Left renal cortex interstitium (tissue), 4 donors: ENCODE results near the gene CDH9. TPM values are rescaled to one million over a fixed set of nuclear protein-coding genes. Genes with fewer than 3 reads are reported as not detected.

Experiments used
- DNase-seq, 4 donors: peaks; one replicate each; pipeline ENCODE4 v3.0.0-alpha.2; 2013; ENCODE audit warnings: low read depth in 4 of 4, low spot score in 2 of 4, missing footprints in 1 of 4
- polyA plus RNA-seq, 4 donors: library from polyadenylated mRNA; unstranded; fragments of 120-200 nt; gene quantifications; one replicate each; pipeline ENCODE4 v1.2.1, GENCODE V29; 2013; ENCODE audit not compliant: insufficient read length in 4 of 4

The CDH9 gene, protein sequence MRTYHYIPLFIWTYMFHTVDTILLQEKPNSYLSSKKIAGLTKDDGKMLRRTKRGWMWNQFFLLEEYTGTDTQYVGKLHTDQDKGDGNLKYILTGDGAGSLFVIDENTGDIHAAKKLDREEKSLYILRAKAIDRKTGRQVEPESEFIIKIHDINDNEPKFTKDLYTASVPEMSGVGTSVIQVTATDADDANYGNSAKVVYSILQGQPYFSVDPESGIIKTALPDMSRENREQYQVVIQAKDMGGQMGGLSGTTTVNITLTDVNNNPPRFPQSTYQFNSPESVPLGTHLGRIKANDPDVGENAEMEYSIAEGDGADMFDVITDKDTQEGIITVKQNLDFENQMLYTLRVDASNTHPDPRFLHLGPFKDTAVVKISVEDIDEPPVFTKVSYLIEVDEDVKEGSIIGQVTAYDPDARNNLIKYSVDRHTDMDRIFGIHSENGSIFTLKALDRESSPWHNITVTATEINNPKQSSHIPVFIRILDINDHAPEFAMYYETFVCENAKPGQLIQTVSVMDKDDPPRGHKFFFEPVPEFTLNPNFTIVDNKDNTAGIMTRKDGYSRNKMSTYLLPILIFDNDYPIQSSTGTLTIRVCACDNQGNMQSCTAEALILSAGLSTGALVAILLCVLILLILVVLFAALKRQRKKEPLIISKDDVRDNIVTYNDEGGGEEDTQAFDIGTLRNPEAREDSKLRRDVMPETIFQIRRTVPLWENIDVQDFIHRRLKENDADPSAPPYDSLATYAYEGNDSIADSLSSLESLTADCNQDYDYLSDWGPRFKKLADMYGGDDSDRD
- 10 to 100 TPM in 2 of 4 donors, 1 to 10 TPM in 2; 7.6 to 14.8 (median 9.5) TPM for polyA plus RNA-seq

DNA sequence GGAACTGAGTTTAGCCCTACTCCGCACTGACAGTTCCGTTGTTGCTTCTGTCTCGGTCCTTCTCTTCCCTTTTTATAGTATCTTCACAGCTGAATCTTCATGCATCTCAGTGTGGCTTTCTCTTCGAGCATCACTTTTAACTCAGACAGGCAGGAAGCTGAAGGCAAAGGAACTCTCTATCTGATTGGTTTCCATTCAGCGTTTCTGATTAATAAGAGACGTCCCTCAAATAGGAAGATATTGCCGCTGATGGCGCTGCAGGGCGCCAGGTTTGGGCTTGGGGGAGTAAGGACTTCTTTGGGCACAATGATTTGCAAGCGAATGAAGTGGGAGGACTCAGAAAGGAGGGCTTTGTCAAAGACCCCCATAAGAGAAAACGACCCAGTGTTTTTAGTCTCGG is at the start of gene CDH9:
TSS of gene CDH9 (minus strand) at position 111 of the 400 bp plus-strand sequence. CDS start 50,253 bp downstream, outside the sequence.
- DNase-seq = no peak

DNA sequence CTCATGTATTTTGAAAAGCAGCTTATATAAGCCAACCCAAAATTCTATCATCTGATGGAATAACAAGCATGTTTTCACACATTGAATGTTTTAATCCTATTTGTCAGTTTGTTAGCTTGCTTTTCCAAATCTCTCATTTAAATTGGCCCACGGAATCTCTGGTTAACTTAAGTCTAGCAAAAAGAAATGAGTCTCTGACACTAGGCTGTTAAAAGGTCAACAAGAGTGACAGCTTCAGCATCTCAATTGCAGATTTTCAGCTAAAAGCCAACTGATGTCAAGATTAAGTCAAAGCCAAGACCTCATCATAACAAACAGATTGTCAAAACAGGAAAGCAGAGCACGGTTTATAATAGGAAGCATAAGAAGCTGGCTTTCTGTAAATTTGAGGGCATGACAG is 49.4 kb upstream of the CDH9 start:
- no peak for DNase-seq

DNA sequence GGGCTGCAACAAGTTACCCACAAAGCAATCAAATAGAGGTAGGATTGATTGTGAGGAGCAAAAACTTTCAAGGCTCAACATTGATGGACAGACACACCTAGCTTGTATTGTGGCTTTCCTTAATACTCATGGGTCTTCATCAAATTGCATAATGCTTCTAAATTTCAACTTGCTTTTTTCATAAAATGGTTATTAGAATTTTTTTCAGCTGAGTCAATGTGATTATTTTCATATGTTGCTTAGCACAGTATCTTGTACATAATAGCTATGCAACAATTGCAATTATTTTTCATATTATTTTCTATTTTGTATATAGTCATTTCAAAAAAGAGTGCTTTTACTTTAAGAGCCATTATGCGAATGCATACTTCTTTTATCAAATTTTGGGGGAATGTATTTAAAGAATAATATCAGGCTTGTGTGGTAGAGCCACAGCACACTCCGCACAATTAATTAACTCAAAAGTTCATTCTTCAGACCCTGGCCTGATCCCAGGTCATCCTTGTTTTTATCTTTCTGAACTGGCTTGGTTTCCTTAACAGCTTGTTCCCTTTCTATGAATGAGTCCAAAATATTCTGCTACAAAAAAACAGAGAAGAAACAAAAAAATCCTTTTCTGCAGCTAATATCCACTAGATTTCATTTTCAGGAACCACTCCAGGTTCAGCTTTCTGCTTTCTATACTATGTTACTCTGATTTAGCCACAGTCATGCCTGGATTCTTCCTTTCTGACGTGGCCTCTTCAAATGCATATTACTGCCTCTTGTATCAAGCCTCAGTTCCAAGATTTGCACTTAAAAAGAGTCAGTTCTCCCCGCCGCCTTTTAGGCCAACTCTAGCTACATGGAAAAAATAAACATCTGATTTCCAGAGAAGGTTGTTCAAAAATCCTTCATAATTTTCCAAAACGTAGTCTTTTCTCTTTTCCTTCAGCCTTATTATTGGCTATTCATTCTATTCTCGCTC is 45.3 kb upstream of the CDH9 start:
- DNase-seq = no peak

DNA sequence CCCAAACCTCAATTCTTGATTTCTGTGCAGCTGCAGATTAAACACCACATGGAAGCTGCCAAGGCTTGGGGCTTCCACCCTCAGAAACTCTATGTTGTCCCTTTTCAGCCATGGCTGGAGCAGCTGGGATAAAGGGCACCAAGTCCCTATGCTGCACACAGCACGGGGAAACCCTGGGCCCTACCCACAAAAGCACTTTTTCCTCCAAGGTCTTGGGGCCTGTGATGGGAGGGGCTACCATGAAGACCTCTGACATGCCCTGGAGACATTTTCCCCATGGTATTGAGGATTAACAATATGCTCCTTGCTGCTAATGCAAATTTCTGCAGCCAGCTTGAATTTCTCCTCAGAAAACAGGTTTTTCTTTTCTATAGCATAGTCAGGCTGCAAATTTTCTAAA is 41.8 kb upstream of the CDH9 start:
- no peak for DNase-seq

DNA sequence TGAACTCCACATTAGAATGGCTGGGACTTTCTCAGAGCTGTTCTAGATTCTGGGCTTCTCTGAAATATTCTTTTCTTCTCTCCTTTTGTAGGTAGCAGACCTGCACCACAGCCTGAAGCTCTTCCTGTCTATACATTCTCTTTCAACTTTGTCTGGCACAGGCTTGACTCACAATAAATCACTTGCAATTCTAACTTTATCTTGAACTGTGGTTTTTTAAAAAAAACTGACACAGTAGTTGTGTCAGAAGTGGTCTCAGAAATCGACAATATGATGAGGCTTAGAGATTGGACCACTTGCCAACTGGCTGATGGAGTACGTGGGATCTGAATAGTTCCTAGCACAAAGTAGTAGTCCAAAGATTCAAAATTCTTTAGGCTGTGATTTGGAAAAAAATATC is 24.1 kb upstream of the CDH9 start:
- DNase-seq = no peak

DNA sequence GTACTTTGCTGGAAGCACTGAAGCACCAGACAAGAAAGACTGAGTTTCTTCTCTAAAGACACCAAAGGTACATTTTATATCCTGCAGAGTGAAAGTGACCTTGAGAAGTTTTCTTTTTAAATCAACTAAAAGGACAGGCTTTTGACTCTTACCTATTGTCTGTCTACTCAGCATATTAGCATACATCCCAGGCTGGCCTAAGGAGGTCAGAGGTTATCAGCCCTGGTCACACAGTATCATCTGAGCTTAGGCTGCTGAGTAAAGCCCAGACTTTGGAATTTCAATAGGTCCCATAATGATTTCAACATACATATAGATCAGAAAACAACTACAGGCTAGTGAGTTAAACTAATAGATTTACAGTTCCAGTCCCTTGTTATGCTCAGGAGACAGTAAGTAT is 10.1 kb upstream of the CDH9 start:
- no peak for DNase-seq

DNA sequence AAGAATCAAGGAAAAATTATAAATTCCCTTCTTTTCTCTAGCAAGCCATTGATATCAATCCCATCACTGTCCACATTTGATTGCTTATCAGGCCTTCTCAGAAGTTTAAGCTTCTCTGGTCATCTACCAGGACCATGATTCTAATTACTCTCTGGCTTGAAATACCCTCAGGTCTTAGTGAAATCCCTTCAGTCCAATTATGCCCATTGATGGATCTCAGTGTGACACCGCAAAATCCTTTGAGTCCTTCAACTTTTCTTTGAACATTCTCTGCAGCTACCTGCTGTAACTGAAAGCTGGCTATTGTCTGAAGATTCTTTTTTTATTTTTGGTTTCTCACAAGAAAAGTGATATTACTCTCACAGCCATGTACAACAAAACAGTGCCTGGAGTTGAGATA is 3.0 kb upstream of the CDH9 start:
- DNase-seq = no peak

DNA sequence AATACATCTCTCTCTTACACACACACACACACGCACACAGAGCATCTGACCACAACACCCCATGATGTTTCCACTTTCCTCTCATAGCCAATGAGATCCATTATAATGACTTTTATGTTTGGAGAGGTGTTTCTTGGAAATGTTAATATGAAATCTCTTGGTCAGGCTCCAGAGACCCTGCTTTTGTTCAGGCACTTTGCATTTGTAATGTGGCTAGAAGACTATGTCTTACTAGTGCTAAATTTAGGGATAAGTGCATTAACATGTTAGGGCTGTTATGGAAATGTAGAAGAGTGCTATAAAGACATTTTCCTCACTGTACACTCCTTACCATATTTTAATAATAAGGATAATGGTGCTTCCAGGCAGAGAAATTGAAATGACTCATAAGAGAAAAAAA is 3.8 kb downstream of the CDH9 start:
- no peak for DNase-seq

DNA sequence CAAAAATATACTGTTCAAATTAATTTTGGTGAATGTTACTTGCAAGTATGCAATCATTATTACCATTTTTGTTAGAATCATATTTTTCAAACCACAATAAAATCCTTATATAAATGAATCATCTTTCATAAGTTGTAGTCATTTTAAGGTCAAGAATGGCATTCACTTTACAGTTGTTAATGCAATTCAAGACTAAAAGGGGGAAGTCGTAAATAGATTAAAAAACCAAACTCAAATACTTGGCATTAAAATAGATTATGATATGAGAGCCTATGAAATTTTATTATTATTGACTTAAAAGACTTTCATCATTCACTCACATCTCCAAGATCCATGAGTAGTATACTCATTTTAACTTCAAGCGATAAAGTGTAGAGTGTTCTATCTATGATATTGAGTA is 11.6 kb downstream of the CDH9 start:
- no peak for DNase-seq

DNA sequence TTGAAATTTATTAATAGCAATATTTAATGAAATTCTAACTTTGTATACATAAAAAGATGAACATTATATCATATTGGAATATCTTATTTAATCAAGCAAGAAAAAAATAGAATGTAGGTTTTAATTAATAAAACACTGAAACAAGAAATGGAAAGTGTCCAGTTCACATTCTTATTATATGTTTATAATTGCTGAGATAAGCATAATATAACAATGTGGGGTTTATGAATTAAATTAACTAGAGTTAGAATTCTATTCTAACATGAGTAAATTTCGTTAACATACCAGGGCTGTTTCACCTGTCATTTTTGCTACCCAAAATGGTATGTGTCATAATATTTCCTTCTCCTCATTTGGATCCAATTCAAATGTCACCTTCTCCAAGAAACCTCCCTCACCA is 12.3 kb downstream of the CDH9 start:
- no peak for DNase-seq

DNA sequence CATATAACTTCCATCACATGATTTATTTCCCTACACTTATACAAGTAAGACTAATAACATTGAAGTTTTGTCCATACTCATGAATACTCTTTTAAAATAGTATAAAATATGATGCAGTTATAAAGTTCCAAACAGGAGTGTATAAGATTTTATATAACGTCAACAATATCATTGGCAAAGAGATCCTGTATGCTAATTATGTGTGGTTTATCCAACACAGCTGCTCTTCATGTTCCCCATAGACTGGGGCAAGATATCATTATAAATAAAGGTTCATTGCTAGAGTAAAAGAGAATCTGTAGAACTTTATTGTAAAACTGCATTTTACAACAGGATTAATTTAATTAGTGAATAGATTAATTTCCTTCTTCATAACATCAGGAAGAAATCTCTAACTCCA is 16.9 kb downstream of the CDH9 start:
- DNase-seq = no peak

DNA sequence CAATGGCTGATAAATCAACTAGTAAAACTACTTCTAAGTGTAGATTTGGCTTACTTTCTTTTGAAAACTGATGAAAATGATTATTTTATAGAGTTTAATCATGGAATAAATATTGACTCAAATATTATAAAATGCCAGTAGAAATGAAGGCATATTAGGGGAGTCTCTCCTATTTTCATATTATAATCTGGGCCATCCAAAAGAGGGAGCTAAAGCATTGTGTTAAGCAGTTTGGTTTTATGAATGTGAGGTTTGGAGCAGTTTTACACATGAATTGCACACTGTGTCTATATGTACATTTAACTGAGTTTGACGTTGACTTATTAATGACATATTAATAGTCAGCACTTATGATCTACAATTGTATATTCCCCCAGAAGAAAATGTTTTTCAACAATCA is 17.4 kb downstream of the CDH9 start:
- no peak for DNase-seq

DNA sequence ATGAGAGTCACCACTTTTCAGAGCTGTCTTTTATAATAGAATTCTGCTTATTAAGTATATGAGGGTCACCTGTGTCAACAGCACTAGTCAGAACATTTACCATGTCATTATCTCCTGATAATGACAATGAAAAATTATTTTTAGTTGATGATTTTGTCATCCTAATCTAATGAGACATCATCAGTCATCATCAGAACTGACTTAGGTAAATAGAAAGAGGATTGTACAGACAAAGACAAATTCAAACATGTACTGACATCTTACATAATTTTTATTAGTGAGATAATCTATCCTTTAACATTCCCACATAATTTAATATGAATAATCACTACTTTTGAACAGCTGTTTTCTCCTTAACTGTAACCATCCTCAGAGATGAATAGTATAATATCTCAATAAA is 22.6 kb downstream of the CDH9 start:
- DNase-seq = no peak

DNA sequence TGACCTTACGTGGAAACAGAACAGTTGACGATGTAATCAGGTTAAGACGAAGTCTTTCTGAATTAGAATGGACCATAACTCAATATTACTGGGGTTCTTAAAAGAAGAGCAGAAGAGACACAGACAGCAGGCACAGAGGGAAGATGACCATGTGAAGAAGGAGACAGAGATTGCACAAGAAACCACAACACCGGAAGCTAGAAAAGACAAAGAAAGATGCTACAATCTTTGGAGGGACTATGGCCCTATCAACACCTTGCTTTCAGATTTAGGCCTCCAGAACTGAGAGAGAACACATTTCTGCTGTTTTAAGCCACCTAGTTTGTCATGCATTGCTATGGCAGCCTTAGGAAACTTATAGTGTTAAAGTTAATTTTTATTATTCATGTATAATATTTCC is 27.1 kb downstream of the CDH9 start:
- DNase-seq = no peak

DNA sequence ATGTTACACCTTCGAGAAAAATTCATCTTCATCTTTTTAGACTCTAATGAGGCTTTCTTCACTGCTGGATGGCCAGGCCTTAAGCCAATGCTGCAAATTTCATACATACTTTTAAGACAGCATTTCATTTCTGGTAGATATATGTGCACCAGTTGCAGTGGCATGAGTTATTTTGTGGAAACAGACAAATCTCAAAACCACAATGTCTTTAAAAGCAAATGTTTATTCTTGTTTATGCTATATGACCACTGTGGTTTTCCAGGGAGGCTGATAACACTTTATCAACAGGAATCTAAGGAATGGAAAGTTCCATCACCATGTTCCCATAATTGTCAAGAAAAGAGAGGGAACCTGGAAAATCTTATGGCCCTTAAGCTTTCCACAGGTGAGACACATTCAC is 27.7 kb downstream of the CDH9 start:
- DNase-seq = no peak

DNA sequence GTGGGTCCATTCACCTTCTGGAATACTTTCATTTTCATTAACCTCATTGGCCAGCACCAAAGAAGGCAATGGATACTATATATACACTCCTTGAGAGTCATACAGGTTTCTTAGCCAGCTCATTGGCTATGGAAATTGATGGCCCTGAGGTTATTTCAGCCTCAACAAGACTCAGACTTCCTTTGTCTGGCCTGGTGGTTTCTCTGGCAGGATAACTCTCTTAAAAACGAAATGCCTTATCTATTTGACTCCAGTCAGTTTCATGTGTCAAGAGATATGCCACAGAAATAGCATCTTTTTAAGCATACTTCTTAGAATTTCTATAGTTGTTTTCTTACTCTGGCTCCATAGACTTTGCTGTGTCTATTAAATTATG is 28.9 kb downstream of the CDH9 start:
- DNase-seq = no peak

DNA sequence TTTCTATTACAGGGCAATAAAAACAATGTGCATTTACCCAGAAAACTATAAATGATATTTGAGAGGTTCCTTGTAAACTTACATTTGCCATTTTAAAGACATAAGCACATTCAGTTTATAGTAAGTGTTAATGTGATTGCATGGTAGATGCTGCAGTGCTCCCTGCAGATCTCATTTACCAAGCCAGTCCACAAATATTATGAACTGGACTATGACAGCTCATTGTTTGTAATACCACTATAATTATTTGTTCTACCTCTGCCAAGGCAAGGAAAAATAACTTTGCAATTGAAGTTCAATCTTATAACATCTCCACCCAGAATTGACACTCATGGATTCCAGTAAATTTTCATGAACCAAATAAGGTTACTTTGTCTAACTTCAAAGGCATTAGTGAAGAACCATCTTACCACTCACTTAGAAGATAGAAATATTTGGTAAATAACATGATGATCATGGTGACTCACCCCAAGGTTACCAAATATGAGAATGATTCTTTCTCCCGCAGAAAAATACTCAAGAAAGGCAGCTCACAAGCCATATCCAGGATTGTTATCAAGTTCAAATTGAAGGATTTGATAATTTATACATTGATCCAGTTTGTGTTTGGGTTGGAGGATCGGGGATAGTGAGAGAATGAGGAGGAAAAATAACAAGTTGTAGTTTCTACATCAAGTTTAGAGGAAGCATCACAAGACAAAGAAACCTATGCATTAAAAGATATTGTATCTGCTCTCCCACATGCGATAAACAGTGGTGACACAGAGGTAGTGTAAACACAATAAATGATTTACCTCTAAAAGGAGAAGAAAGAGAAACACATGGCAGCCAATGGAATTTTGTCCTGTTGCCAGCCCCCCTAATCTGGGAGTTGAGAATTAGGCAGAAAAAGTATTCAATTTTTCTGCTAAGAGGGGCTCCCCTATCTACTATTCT is 29.5 kb downstream of the CDH9 start:
- no peak for DNase-seq

DNA sequence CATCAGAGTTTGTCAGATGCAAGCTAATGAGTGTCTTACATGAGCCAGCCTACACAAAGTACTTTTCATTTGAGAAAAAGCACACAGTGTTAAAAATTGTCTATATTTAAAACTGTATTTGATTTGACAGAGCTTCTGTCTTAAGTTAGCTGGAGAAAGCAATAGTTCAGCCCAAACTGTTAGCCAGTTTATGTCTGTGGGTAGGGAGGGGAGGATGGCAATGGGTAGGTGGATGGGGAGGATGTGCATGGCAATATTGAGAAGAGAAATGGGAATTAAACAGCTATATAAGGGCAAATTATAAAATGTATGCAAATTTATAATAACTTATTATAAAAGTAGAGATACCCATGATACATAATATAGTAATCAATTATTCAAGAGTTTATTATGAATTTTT is 31.3 kb downstream of the CDH9 start:
- no peak for DNase-seq

DNA sequence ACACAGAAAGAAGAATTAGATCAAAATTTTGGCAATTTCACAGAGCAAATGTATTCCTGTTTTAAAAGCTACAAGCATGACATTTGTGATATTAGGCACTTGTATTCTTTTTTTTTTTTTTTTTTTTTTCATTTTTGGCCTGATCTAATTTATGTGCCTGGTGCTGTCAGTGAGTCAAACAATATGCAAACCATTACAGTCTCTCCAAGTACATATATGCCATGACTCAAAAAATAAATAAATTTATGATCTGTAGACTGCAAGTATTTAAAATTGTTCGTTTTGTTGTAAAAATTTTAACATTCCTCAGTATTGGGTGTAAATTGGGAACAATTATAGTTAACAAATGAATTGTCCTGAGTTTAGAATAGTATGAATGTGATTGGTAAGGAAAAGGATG is 51.4 kb downstream of the CDH9 start:
- no peak for DNase-seq

DNA sequence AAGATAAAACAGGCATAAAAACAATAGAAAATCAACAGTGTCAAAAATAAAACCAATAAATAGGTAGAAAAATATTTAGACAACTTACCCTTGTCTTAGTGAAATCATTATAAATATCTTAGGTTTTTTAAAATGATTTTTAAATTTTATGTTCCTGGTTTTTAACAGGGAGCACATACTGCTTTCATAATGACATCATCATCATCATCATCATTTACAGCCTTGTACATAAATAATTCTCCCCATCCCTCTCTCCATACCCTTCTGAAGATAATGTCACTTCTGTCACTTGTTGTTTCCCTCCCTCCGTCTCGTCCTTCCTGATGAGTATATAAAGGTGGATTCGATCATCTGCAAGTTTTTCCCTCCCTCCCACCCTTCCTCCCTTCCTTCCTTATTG is 56.6 kb downstream of the CDH9 start:
- no peak for DNase-seq
